Activated CD4-positive, CD25-positive, alpha-beta regulatory T cell treated with anti-CD3 and anti-CD28 coated beads, Interleukin-2, amount 50 U/mL, for 24 hours (primary cell): ENCODE measurements around the gene TMEM270.
"Not testable (repeated sequence)": the region's sequence is repeated elsewhere in the genome, so short reads cannot be mapped to it uniquely, and the experiment has no call there.

ENCODE experiments used
- ATAC-seq, 2 donors: fragments of 150-1000 bp; cut with Tn5 transposase; one replicate each; pipeline ENCODE4 v1.10.0; 2021; ENCODE audit warnings: mild to moderate bottlenecking in 1 of 2, moderate library complexity in 1 of 2

The TMEM270 gene

GRCh38 chr7:73833251-73833919, 27.6 kb upstream of the TMEM270 start:
- no peak for ATAC-seq

- ATAC-seq, result no peak
Measured at GRCh38 chr7:73834626-73835191, 26.2 kb upstream of the TMEM270 start.

- not testable (repeated sequence) for ATAC-seq
Measured at GRCh38 chr7:73837167-73837566, 23.8 kb upstream of the TMEM270 start.

GRCh38 chr7:73838642-73839041, 22.3 kb upstream of the TMEM270 start:
- ATAC-seq, result no peak

GRCh38 chr7:73839290-73839689, 21.7 kb upstream of the TMEM270 start:
- ATAC-seq, result no peak

- ATAC-seq, result no peak
Measured at GRCh38 chr7:73839743-73840714, 20.9 kb upstream of the TMEM270 start.

- ATAC-seq, result no peak
Measured at GRCh38 chr7:73840715-73841379, 20.1 kb upstream of the TMEM270 start.

- no peak for ATAC-seq
Measured at GRCh38 chr7:73841689-73842066, 19.3 kb upstream of the TMEM270 start.

- peak; percentile 99 to 100 for ATAC-seq
Measured at GRCh38 chr7:73842067-73842976, 18.6 kb upstream of the TMEM270 start, which contains the start of gene METTL27. Gene METTL27, minus strand, starts transcription at chr7:73842516. Its CDS starts 376 bp downstream, at chr7:73842140.

GRCh38 chr7:73844131-73844547, 16.8 kb upstream of the TMEM270 start:
- ATAC-seq, result no peak

- no peak for ATAC-seq
Measured at GRCh38 chr7:73844848-73845460, 16.0 kb upstream of the TMEM270 start.

- not testable (repeated sequence) for ATAC-seq
Measured at GRCh38 chr7:73845701-73846195, 15.2 kb upstream of the TMEM270 start.

GRCh38 chr7:73847941-73848723, 12.8 kb upstream of the TMEM270 start:
- ATAC-seq, result no peak

- no peak for ATAC-seq
Measured at GRCh38 chr7:73850781-73851207, 10.2 kb upstream of the TMEM270 start.

- ATAC-seq, result peak; percentile 98
Measured at GRCh38 chr7:73851410-73852338, 9.3 kb upstream of the TMEM270 start.

GRCh38 chr7:73852500-73852899, 8.5 kb upstream of the TMEM270 start:
- no peak for ATAC-seq

- no peak for ATAC-seq
Measured at GRCh38 chr7:73856941-73857340, 4.0 kb upstream of the TMEM270 start.

GRCh38 chr7:73858807-73859206, 2.2 kb upstream of the TMEM270 start:
- no peak for ATAC-seq

GRCh38 chr7:73861305-73861704, 346 bp downstream of the TMEM270 start:
- ATAC-seq, result no peak
